MM.1S (cell line): ENCODE data around the gene TSPAN11.

Experiments used
- EZH2phosphoT487 ChIP-seq: fragments of 300-600 bp; sonication (generic); IDR thresholded peaks from 2 replicates; pipeline ENCODE4 v1.6.1; 2018; ENCODE audit warnings: antibody characterized with exemption, low read length
- TF ChIP-seq, protein P1 (sequence below): fragments of 300-600 bp; sonication (generic); IDR thresholded peaks from 2 replicates; pipeline ENCODE4 v1.5.1; 2016; ENCODE audit warnings: antibody characterized with exemption, low read length, mixed read lengths

DNA sequence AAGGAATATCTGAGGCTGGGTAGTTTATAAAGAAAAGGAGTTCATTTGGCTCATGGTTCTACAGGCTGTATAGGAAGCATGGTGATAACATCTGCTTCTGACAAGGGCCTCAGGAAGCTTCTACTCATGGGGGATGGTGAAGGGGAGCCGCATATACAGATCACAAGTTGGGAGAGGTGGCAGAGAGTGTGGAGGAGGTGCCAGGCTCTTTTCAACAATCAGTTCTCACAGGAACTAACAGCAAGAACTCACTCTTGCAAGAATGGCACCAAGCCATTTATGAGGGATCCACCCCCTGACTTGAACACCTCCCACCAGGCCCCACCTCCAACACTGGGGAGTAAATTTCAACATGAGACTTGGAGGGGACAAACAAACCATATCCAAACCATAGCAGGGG, 3.5 kb upstream of the TSPAN11 start:
- TF ChIP-seq, protein P1, sequence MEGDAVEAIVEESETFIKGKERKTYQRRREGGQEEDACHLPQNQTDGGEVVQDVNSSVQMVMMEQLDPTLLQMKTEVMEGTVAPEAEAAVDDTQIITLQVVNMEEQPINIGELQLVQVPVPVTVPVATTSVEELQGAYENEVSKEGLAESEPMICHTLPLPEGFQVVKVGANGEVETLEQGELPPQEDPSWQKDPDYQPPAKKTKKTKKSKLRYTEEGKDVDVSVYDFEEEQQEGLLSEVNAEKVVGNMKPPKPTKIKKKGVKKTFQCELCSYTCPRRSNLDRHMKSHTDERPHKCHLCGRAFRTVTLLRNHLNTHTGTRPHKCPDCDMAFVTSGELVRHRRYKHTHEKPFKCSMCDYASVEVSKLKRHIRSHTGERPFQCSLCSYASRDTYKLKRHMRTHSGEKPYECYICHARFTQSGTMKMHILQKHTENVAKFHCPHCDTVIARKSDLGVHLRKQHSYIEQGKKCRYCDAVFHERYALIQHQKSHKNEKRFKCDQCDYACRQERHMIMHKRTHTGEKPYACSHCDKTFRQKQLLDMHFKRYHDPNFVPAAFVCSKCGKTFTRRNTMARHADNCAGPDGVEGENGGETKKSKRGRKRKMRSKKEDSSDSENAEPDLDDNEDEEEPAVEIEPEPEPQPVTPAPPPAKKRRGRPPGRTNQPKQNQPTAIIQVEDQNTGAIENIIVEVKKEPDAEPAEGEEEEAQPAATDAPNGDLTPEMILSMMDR, result no peak
- TF ChIP-seq EZH2phosphoT487, result no peak
